Transverse colon (tissue), 4 donors: ENCODE measurements around the gene SPTB. TPM values are rescaled to one million over a fixed set of nuclear protein-coding genes. Genes with fewer than 3 reads are reported as not detected.

Experiments
- DNase-seq: peaks from one replicate; pipeline ENCODE4 v3.0.0-alpha.2; 2019
- H3K27ac ChIP-seq, 4 donors: fragments of 200-600 bp; sonication (generic); 2 replicates each; pipeline ENCODE4 v1.5.1; 2016 to 2018; ENCODE audit warnings: inconsistent platforms in 4 of 4
- H3K27me3 ChIP-seq: fragments of 200-600 bp; sonication (generic); 2 replicates; pipeline ENCODE4 v1.5.1; 2017; ENCODE audit warnings: inconsistent platforms
- H3K36me3 ChIP-seq, 4 donors: fragments of 200-600 bp; sonication (generic); 2 replicates each; pipeline ENCODE4 v1.5.1; 2017 to 2019; ENCODE audit warnings: inconsistent platforms in 4 of 4
- H3K4me1 ChIP-seq, 4 donors: fragments of 200-600 bp; sonication (generic); 2 replicates each; pipeline ENCODE4 v1.5.1; 2017 to 2020; ENCODE audit warnings: inconsistent platforms in 4 of 4
- H3K4me3 ChIP-seq, 4 donors: fragments of 200-600 bp; sonication (generic); 1 replicate in 1 of 4; 2 replicates in 3 of 4; pipeline versions ENCODE4 v1.5.1 to v1.6.1; 2017 to 2019; ENCODE audit warnings: inconsistent platforms in 4 of 4
- H3K9me3 ChIP-seq, 2 donors: fragments of 200-600 bp; sonication (generic); 2 replicates each; pipeline ENCODE4 v1.5.1; 2017 to 2019; ENCODE audit warnings: inconsistent platforms in 2 of 2
- CTCF ChIP-seq, 5 experiments: fragments of 200-600 bp in 3 of 5; fragments of 450-650 bp in 2 of 5; sonication (generic) in 3 of 5; IDR thresholded peaks; 1 replicate in 2 of 5; 2 replicates in 3 of 5; pipeline ENCODE4 v1.5.1; 2016 to 2017; ENCODE audit warnings: antibody characterized with exemption in 5 of 5, inconsistent platforms in 3 of 5, mild to moderate bottlenecking in 2 of 5, moderate library complexity in 1 of 5
- EP300 ChIP-seq: sonication (generic); formaldehyde crosslinking; IDR thresholded peaks from one replicate; pipeline ENCODE4 v1.6.1; 2017; ENCODE audit warnings: antibody characterized with exemption, low read depth
- POLR2A ChIP-seq: fragments of 450-650 bp; IDR thresholded peaks from one replicate; pipeline ENCODE4 v1.6.1; 2016; ENCODE audit warnings: antibody characterized with exemption, mild to moderate bottlenecking, moderate library complexity
- POLR2AphosphoS5 ChIP-seq, 3 donors: sonication (generic); formaldehyde crosslinking; IDR thresholded peaks; one replicate each; pipeline ENCODE4 v1.6.1; 2016; ENCODE audit warnings: antibody characterized with exemption in 3 of 3
- WGBS, 2 donors: methylation state at CpG; one replicate each; pipeline ENCODE4 v1.1.5; 2018; ENCODE audit warnings: low coverage in 1 of 2; 5-methylcytosine and 5-hydroxymethylcytosine counted together
- in situ Hi-C, 4 donors: fragments of 200-750 bp; cut with MboI; loops; one replicate each; pipeline versions ENCODE4 v1.15.0 to v1.15.1; 2017; ENCODE audit warnings: low sequenced_read_pairs in 3 of 4, low pct_ligation_motif_present in 1 of 4, low pct_unique_long_range_greater_than_20kb in 1 of 4
- intact Hi-C: fragments of 100-400 bp; cut with DNase I; formaldehyde crosslinking; loops from one replicate; pipeline ENCODE4 v1.15.1; 2023; ENCODE audit warnings: low total_unique reads
- total RNA-seq, 4 donors: library from RNA; depleted of rRNA; stranded (reverse); fragments of >200 nt; gene quantifications; one replicate each; pipeline ENCODE4 v1.1.0, GENCODE V29; 2016

The SPTB gene
- total RNA-seq, 4 donors from 2014 or later = 0.20 to 0.96 (median 0.58) TPM

GRCh38 chr14:64834965-64835364 is 44.7 kb downstream of the SPTB start:
- H3K27ac ChIP-seq = no peak overlapping the region
- TF ChIP-seq CTCF (IDR thresholded peaks at IDR 0.05) (no peak), EP300 (no peak), POLR2A (no peak), POLR2AphosphoS5 (IDR thresholded peaks at IDR 0.05) (no peak)
- no peak for DNase-seq
- H3K27me3 ChIP-seq = peaks cover 14% of the 10 kb centered on the region
- H3K36me3 ChIP-seq = no peaks in the 10 kb centered on the region
- H3K4me3 ChIP-seq = no peak overlapping the region
- no peaks in the 10 kb centered on the region for H3K9me3 ChIP-seq
- intact Hi-C loops = no loop called here
- no peaks in the 10 kb centered on the region for H3K4me1 ChIP-seq
- WGBS, 2 donors = 67% methylated on average over 3 of the region's 3 CpGs; no CpG with 5 or more reads in 1 of the 2 donors
- in situ Hi-C loops = no loop called here

- Histone ChIP-seq H3K27ac (no peak overlapping the region), H3K27me3 (no peaks in the 10 kb centered on the region), H3K36me3 (no peaks in the 10 kb centered on the region), H3K4me3 (no peak overlapping the region), H3K4me1 (no peaks in the 10 kb centered on the region), H3K9me3 (no peaks in the 10 kb centered on the region)
- DNase-seq = no peak
- in situ Hi-C loops = no loop called here
- TF ChIP-seq EP300 (no peak), CTCF (IDR thresholded peaks at IDR 0.05) (no peak), POLR2AphosphoS5 (IDR thresholded peaks at IDR 0.05) (no peak), POLR2A (no peak)
- intact Hi-C loops = no loop called here
- WGBS, 2 donors = 83 to 85% methylated on average over 1 to 5 of the region's 5 CpGs
Observed at GRCh38 chr14:64831419-64831818, 48.3 kb downstream of the SPTB start.

- Histone ChIP-seq H3K27me3 (no peaks in the 10 kb centered on the region), H3K9me3 (no peaks in the 10 kb centered on the region), H3K4me3 (no peak overlapping the region), H3K27ac (no peak overlapping the region), H3K36me3 (no peaks in the 10 kb centered on the region), H3K4me1 (no peaks in the 10 kb centered on the region)
- WGBS, 2 donors = 87 to 88% methylated on average over 1 of the region's 1 CpG
- intact Hi-C loops = no loop called here
- DNase-seq = no peak
- in situ Hi-C loops = no loop called here
- no peak for TF ChIP-seq CTCF (IDR thresholded peaks at IDR 0.05)
- no peak for TF ChIP-seq POLR2AphosphoS5 (IDR thresholded peaks at IDR 0.05)
- no peak for TF ChIP-seq EP300
- TF ChIP-seq POLR2A = no peak
Observed at GRCh38 chr14:64830961-64831360, 48.7 kb downstream of the SPTB start.

GRCh38 chr14:64828071-64828470 is 51.6 kb downstream of the SPTB start:
- in situ Hi-C loops (loop anchor here in 2 of 4 donors (10.0 kb wide), 2 partner anchors 67 to 157 kb away; partner anchors contain the start of gene FNTB (in 2 of the 2)), intact Hi-C loops (no loop called here)
- TF ChIP-seq CTCF (IDR thresholded peaks at IDR 0.05) (no peak), POLR2A (no peak), EP300 (no peak), POLR2AphosphoS5 (IDR thresholded peaks at IDR 0.05) (no peak)
- WGBS, 2 donors = 77% methylated on average over 3 of the region's 3 CpGs; no CpG with 5 or more reads in 1 of the 2 donors
- Histone ChIP-seq H3K4me1 (peaks cover 3 to 4% (median 4%) of the 10 kb centered on the region in 4 donors), H3K9me3 (no peaks in the 10 kb centered on the region), H3K36me3 (no peaks in the 10 kb centered on the region), H3K4me3 (no peak overlapping the region), H3K27me3 (no peaks in the 10 kb centered on the region), H3K27ac (no peak overlapping the region)
- DNase-seq = no peak
